NCI-H2029 (cell line): ENCODE data around the gene BCL11A.

Experiments
- DNase-seq: peaks from one replicate; lab custom pipeline; 2025; lab: John Stamatoyannopoulos, UW

The BCL11A gene

GRCh38 chr2:60553495-60554073, at the start of gene BCL11A:
TSS of gene BCL11A (minus strand) at chr2:60553654. CDS start at chr2:60553270, 384 bp downstream.
- peak; percentile 79 for DNase-seq

GRCh38 chr2:60602828-60603532, 49.5 kb upstream of the BCL11A start:
- DNase-seq = no peak

GRCh38 chr2:60602388-60602787, 48.9 kb upstream of the BCL11A start:
- DNase-seq = no peak

- no peak for DNase-seq
Measured at GRCh38 chr2:60598271-60598670, 44.8 kb upstream of the BCL11A start.

GRCh38 chr2:60597346-60597745, 43.9 kb upstream of the BCL11A start:
- no peak for DNase-seq

- DNase-seq = no peak
Measured at GRCh38 chr2:60596411-60596810, 43.0 kb upstream of the BCL11A start.

GRCh38 chr2:60595953-60596352, 42.5 kb upstream of the BCL11A start:
- no peak for DNase-seq

GRCh38 chr2:60589104-60589503, 35.6 kb upstream of the BCL11A start:
- DNase-seq = no peak

GRCh38 chr2:60586081-60586480, 32.6 kb upstream of the BCL11A start:
- no peak for DNase-seq

- DNase-seq = no peak
Measured at GRCh38 chr2:60585276-60585675, 31.8 kb upstream of the BCL11A start.

GRCh38 chr2:60583604-60584003, 30.1 kb upstream of the BCL11A start:
- no peak for DNase-seq

GRCh38 chr2:60581433-60582282, 28.2 kb upstream of the BCL11A start:
- peak; percentile 31 for DNase-seq

- no peak for DNase-seq
Measured at GRCh38 chr2:60577682-60578283, 24.3 kb upstream of the BCL11A start.

- no peak for DNase-seq
Measured at GRCh38 chr2:60573251-60573650, 19.8 kb upstream of the BCL11A start.

GRCh38 chr2:60570251-60570650, 16.8 kb upstream of the BCL11A start:
- DNase-seq = no peak

GRCh38 chr2:60569680-60570111, 16.2 kb upstream of the BCL11A start:
- no peak for DNase-seq

- no peak for DNase-seq
Measured at GRCh38 chr2:60567919-60568768, 14.7 kb upstream of the BCL11A start.

- no peak for DNase-seq
Measured at GRCh38 chr2:60567096-60567495, 13.6 kb upstream of the BCL11A start.

- DNase-seq = no peak
Measured at GRCh38 chr2:60565472-60565871, 12.0 kb upstream of the BCL11A start.

GRCh38 chr2:60560734-60561644, 7.5 kb upstream of the BCL11A start:
- DNase-seq = no peak
